ENCODE data around the gene ZNF618.

The ZNF618 gene

GRCh38 chr9:114025760-114026159 lies 149.7 kb downstream of the ZNF618 start:
- no peak for TF ChIP-seq CTCF (conservative IDR thresholded peaks at IDR 0.05; ENCODE audit: low read depth)
- ChIA-PET CTCF (interaction anchor here (0.8 kb wide), 1 partner anchor 13 kb away, joined by 3 read pairs; no protein-coding TSS in a partner anchor), POLR2A (ENCODE audit: low non-redundant PET) (no interaction called here)
- DNase-seq (ENCODE audit: low spot score) = no peak
- H3K27ac ChIP-seq = no peak overlapping the region

- no peak for DNase-seq (ENCODE audit: low spot score)
- TF ChIP-seq CTCF (conservative IDR thresholded peaks at IDR 0.05; ENCODE audit: low read depth) = no peak
- H3K27ac ChIP-seq = no peak overlapping the region
- CTCF ChIA-PET = interaction anchor here (0.7 to 0.9 kb wide), 2 partner anchors 21 to 289 kb away, joined by 3 to 5 read pairs; no protein-coding TSS in a partner anchor
- POLR2A ChIA-PET (ENCODE audit: low non-redundant PET) = no interaction called here
Observed at GRCh38 chr9:114026335-114026734, 150.2 kb downstream of the ZNF618 start.

GRCh38 chr9:114027159-114027862 lies 151.2 kb downstream of the ZNF618 start:
- no peak overlapping the region for H3K27ac ChIP-seq
- no peak for DNase-seq (ENCODE audit: low spot score)
- ChIA-PET POLR2A (ENCODE audit: low non-redundant PET) (no interaction called here), CTCF (interaction anchor here (0.7 to 0.9 kb wide), 2 partner anchors 22 to 290 kb away, joined by 3 to 5 read pairs; no protein-coding TSS in a partner anchor)
- no peak for TF ChIP-seq CTCF (conservative IDR thresholded peaks at IDR 0.05; ENCODE audit: low read depth)

GRCh38 chr9:114027863-114028465 lies 151.9 kb downstream of the ZNF618 start:
- ChIA-PET POLR2A (ENCODE audit: low non-redundant PET) (no interaction called here), CTCF (interaction anchor here (0.6 to 0.7 kb wide), 3 partner anchors 21 to 718 kb away, joined by 3 read pairs; no protein-coding TSS in a partner anchor)
- no peak for DNase-seq (ENCODE audit: low spot score)

GRCh38 chr9:114028646-114029045 lies 152.5 kb downstream of the ZNF618 start:
- no peak for DNase-seq (ENCODE audit: low spot score)
- CTCF ChIA-PET = interaction anchor here (0.6 kb wide), 1 partner anchor 312 kb away, joined by 3 read pairs; no protein-coding TSS in a partner anchor
- POLR2A ChIA-PET (ENCODE audit: low non-redundant PET) = no interaction called here
- H3K27ac ChIP-seq = no peak overlapping the region
- TF ChIP-seq CTCF (conservative IDR thresholded peaks at IDR 0.05; ENCODE audit: low read depth) = no peak

More at GRCh38 chr9:114027863-114028465, 151.9 kb downstream of the ZNF618 start:
- TF ChIP-seq CTCF (conservative IDR thresholded peaks at IDR 0.05; ENCODE audit: low read depth) = no peak
- no peak overlapping the region for H3K27ac ChIP-seq

- H3K27ac ChIP-seq = no peak overlapping the region
- TF ChIP-seq CTCF (conservative IDR thresholded peaks at IDR 0.05; ENCODE audit: low read depth) = no peak
Observed at GRCh38 chr9:114029311-114030170, 153.4 kb downstream of the ZNF618 start.

More at GRCh38 chr9:114029311-114030170, 153.4 kb downstream of the ZNF618 start:
- no peak for DNase-seq (ENCODE audit: low spot score)
- ChIA-PET POLR2A (ENCODE audit: low non-redundant PET) (no interaction called here), CTCF (interaction anchor here (0.6 kb wide), 1 partner anchor 82 kb away, joined by 3 read pairs; no protein-coding TSS in a partner anchor)
